Small intestine (tissue), 7 donors: ENCODE data around the gene LINGO1. TPM values are rescaled to one million over a fixed set of nuclear protein-coding genes. Genes with fewer than 3 reads are reported as not detected.

Experiments used
- DNase-seq, 2 donors: peaks; one replicate each; pipeline versions ENCODE4 v3.0.0 to v3.0.0-alpha.2; 2013
- FAIRE-seq: peaks from 2 replicates; lab custom pipeline; 2012; peaks lifted over from hg19 to GRCh38; lab: Jason Lieb, UNC
- H3K27ac ChIP-seq, 3 donors: one replicate each; pipeline ENCODE4 v1.5.1; 2013; ENCODE audit warnings: low read length in 2 of 3, mild to moderate bottlenecking in 2 of 3, control low read depth in 1 of 3, inconsistent platforms in 1 of 3, low read depth in 1 of 3, moderate library complexity in 1 of 3
- H3K27me3 ChIP-seq, 3 donors: one replicate each; pipeline ENCODE4 v1.6.1; 2013; ENCODE audit warnings: low read length in 3 of 3, inconsistent platforms in 1 of 3; ENCODE audit not compliant: control insufficient read depth in 3 of 3, insufficient read depth in 3 of 3
- H3K36me3 ChIP-seq, 3 donors: one replicate each; pipeline ENCODE4 v1.6.1; 2013; ENCODE audit warnings: low read length in 3 of 3, inconsistent platforms in 1 of 3, low read depth in 1 of 3, mild to moderate bottlenecking in 1 of 3, moderate library complexity in 1 of 3; ENCODE audit not compliant: control insufficient read depth in 3 of 3, insufficient read depth in 2 of 3
- H3K4me1 ChIP-seq, 3 donors: one replicate each; pipeline ENCODE4 v1.6.1; 2013; ENCODE audit warnings: low read length in 2 of 3, inconsistent platforms in 1 of 3, low read depth in 1 of 3, mild to moderate bottlenecking in 1 of 3, moderate library complexity in 1 of 3; ENCODE audit not compliant: control insufficient read depth in 3 of 3, insufficient read depth in 2 of 3
- H3K4me3 ChIP-seq, 3 donors: one replicate each; pipeline ENCODE4 v1.5.1; 2013; ENCODE audit warnings: low read length in 3 of 3, control low read depth in 1 of 3, inconsistent platforms in 1 of 3, low read depth in 1 of 3, mild to moderate bottlenecking in 1 of 3, moderate library complexity in 1 of 3
- H3K9me3 ChIP-seq, 2 donors: one replicate each; pipeline ENCODE4 v1.6.1; 2013; ENCODE audit warnings: low read depth in 1 of 2, low read length in 1 of 2; ENCODE audit not compliant: control insufficient read depth in 2 of 2, insufficient read depth in 1 of 2
- WGBS, 3 donors: extraction: QIAGEN DNeasy Blood & Tissue Kit; methylation state at CpG; one replicate each; pipeline ENCODE4 v1.1.7; 2013; 5-methylcytosine and 5-hydroxymethylcytosine counted together
- polyA plus RNA-seq, 4 donors: library from polyadenylated mRNA; stranded (reverse) in 3 of 4; unstranded in 1 of 4; fragments of 200-250 nt in 3 of 4; fragments of 120-200 nt in 1 of 4; gene quantifications; one replicate each; pipeline versions ENCODE4 v1.2.1 to v1.2.3, GENCODE V29; 2013
- donor health status: healthy with polysubstance abuse.
- donor health status: control.
- donor health status: control.
- donor health status: Bipolar disorder and iron deficiency.
- donor health status: healthy.

LINGO1 gene
- polyA plus RNA-seq, 4 donors = 4.5 to 6.1 TPM; not detected in 2

- H3K9me3 ChIP-seq = no peaks in the 10 kb centered on the region
- no peaks in the 10 kb centered on the region for H3K36me3 ChIP-seq
- FAIRE-seq (no peak), DNase-seq (peak in 1 of 2 donors; percentile 53)
- WGBS, 3 donors = 41 to 62% (median 41%) methylated on average over 5 of the region's 5 CpGs
- no peak overlapping the region for H3K4me3 ChIP-seq
- H3K4me1 ChIP-seq = peaks cover 0 to 55% (median 0%) of the 10 kb centered on the region in 3 donors
- no peak overlapping the region for H3K27ac ChIP-seq
- peaks cover 0 to 4% (median 0%) of the 10 kb centered on the region in 3 donors for H3K27me3 ChIP-seq
These were observed 30.5 kb upstream of the LINGO1 start for GRCh38 chr15:77663256-77663655.

- FAIRE-seq (no peak), DNase-seq (peak; percentile 74 to 92)
- no peak overlapping the region for H3K27ac ChIP-seq
- no peaks in the 10 kb centered on the region for H3K9me3 ChIP-seq
- peaks cover 0 to 55% (median 0%) of the 10 kb centered on the region in 3 donors for H3K4me1 ChIP-seq
- no peak overlapping the region for H3K4me3 ChIP-seq
- H3K27me3 ChIP-seq = peaks cover 0 to 5% (median 0%) of the 10 kb centered on the region in 3 donors
- H3K36me3 ChIP-seq = no peaks in the 10 kb centered on the region
- WGBS, 3 donors = 41 to 50% (median 46%) methylated on average over 12 of the region's 12 CpGs
These were observed 26.9 kb upstream of the LINGO1 start for GRCh38 chr15:77659350-77660321.

- Histone ChIP-seq H3K9me3 (peaks cover 0 to 8% of the 10 kb centered on the region in 2 donors), H3K4me3 (no peak overlapping the region), H3K4me1 (peaks cover 0 to 44% (median 0%) of the 10 kb centered on the region in 3 donors), H3K27ac (no peak overlapping the region), H3K36me3 (no peaks in the 10 kb centered on the region), H3K27me3 (peaks cover 0 to 5% (median 2%) of the 10 kb centered on the region in 3 donors)
- DNase-seq = no peak
- no peak for FAIRE-seq
- WGBS, 3 donors = 80 to 90% (median 87%) methylated on average over 6 of the region's 6 CpGs
These were observed 25.6 kb upstream of the LINGO1 start for GRCh38 chr15:77658304-77658703.

GRCh38 chr15:77657634-77658238, 25.0 kb upstream of the LINGO1 start:
- 64 to 84% (median 78%) methylated on average over 23 of the region's 23 CpGs for WGBS, 3 donors
- FAIRE-seq (no peak), DNase-seq (no peak)
- Histone ChIP-seq H3K4me3 (no peak overlapping the region), H3K9me3 (peaks cover 0 to 8% of the 10 kb centered on the region in 2 donors), H3K36me3 (no peaks in the 10 kb centered on the region), H3K27me3 (peaks cover 0 to 5% (median 2%) of the 10 kb centered on the region in 3 donors), H3K27ac (no peak overlapping the region), H3K4me1 (peaks cover 0 to 38% (median 0%) of the 10 kb centered on the region in 3 donors)

- peaks cover 0 to 24% (median 0%) of the 10 kb centered on the region in 3 donors for H3K4me1 ChIP-seq
- FAIRE-seq (no peak), DNase-seq (no peak)
- peaks cover 0 to 8% of the 10 kb centered on the region in 2 donors for H3K9me3 ChIP-seq
- no peaks in the 10 kb centered on the region for H3K36me3 ChIP-seq
- no peak overlapping the region for H3K4me3 ChIP-seq
- no peak overlapping the region for H3K27ac ChIP-seq
- peaks cover 0 to 5% (median 2%) of the 10 kb centered on the region in 3 donors for H3K27me3 ChIP-seq
- WGBS, 3 donors = 63 to 88% (median 69%) methylated on average over 12 of the region's 12 CpGs
These were observed 23.6 kb upstream of the LINGO1 start for GRCh38 chr15:77656294-77656693.

- peaks cover 0 to 5% (median 2%) of the 10 kb centered on the region in 3 donors for H3K27me3 ChIP-seq
- H3K4me3 ChIP-seq = no peak overlapping the region
- WGBS, 3 donors = 5 to 22% (median 9%) methylated on average over 4 of the region's 4 CpGs
- no peak overlapping the region for H3K27ac ChIP-seq
- DNase-seq (peak; percentile 37 to 63), FAIRE-seq (no peak)
- peaks cover 0 to 12% (median 0%) of the 10 kb centered on the region in 3 donors for H3K4me1 ChIP-seq
- H3K36me3 ChIP-seq = no peaks in the 10 kb centered on the region
- H3K9me3 ChIP-seq = peaks cover 0 to 8% of the 10 kb centered on the region in 2 donors
These were observed 22.3 kb upstream of the LINGO1 start for GRCh38 chr15:77654975-77655374.

- Histone ChIP-seq H3K4me3 (no peak overlapping the region), H3K27me3 (peaks cover 0 to 5% (median 2%) of the 10 kb centered on the region in 3 donors), H3K27ac (no peak overlapping the region), H3K9me3 (peaks cover 0 to 8% of the 10 kb centered on the region in 2 donors), H3K4me1 (peaks cover 0 to 4% (median 0%) of the 10 kb centered on the region in 3 donors), H3K36me3 (no peaks in the 10 kb centered on the region)
- WGBS, 3 donors = 83 to 89% (median 87%) methylated on average over 4 of the region's 4 CpGs
- DNase-seq = no peak
- FAIRE-seq = no peak
These were observed 21.2 kb upstream of the LINGO1 start for GRCh38 chr15:77653832-77654480.

- H3K27me3 ChIP-seq = peaks cover 0 to 3% (median 2%) of the 10 kb centered on the region in 3 donors
- DNase-seq = no peak
- no peaks in the 10 kb centered on the region for H3K36me3 ChIP-seq
- H3K27ac ChIP-seq = no peak overlapping the region
- no peaks in the 10 kb centered on the region for H3K4me1 ChIP-seq
- FAIRE-seq = no peak
- H3K4me3 ChIP-seq = no peak overlapping the region
- 51 to 71% (median 60%) methylated on average over 2 of the region's 2 CpGs for WGBS, 3 donors
- peaks cover 0 to 8% of the 10 kb centered on the region in 2 donors for H3K9me3 ChIP-seq
These were observed 17.6 kb upstream of the LINGO1 start for GRCh38 chr15:77650265-77650664.
